Epithelial cell of proximal tubule (primary cell): Measurements from ENCODE around the gene PRKAR2B. TPM values are rescaled to one million over a fixed set of nuclear protein-coding genes. Genes with fewer than 3 reads are reported as not detected.
"Not testable (repeated sequence)": the region's sequence is repeated elsewhere in the genome, so short reads cannot be mapped to it uniquely, and the experiment has no call there.

Source experiments
- DNase-seq: peaks from one replicate; pipeline ENCODE4 v3.0.0-alpha.2; 2011; ENCODE audit warnings: low read depth
- H3K4me3 ChIP-seq: 2 replicates; pipeline ENCODE4 v1.5.1; 2011; ENCODE audit warnings: low read depth, mild to moderate bottlenecking, low read length
- CTCF ChIP-seq: conservative IDR thresholded peaks from 2 replicates; pipeline ENCODE4 v1.5.1; 2012; ENCODE audit warnings: low read depth, mild to moderate bottlenecking, low read length
- total RNA-seq: library from RNA; depleted of rRNA; stranded (reverse); fragments of >200 nt; gene quantifications from 2 replicates; pipeline ENCODE4 v1.2.3, GENCODE V29; 2015

The PRKAR2B gene
- total RNA-seq, 1 donor from 2014 or later: 5.2 TPM

- DNase-seq: no peak
Observed at GRCh38 chr7:107046491-107047259, 2.2 kb downstream of the PRKAR2B start.

GRCh38 chr7:107047902-107048782 is 3.6 kb downstream of the PRKAR2B start:
- DNase-seq: no peak
- H3K4me3 ChIP-seq: no peak overlapping the region
- peak; percentile 35 for TF ChIP-seq CTCF

More at GRCh38 chr7:107046491-107047259, 2.2 kb downstream of the PRKAR2B start:
- TF ChIP-seq CTCF: no peak
- no peak overlapping the region for H3K4me3 ChIP-seq

GRCh38 chr7:107048783-107049418 is 4.4 kb downstream of the PRKAR2B start:
- no peak for TF ChIP-seq CTCF
- H3K4me3 ChIP-seq: no peak overlapping the region
- DNase-seq: no peak

- no peak overlapping the region for H3K4me3 ChIP-seq
- TF ChIP-seq CTCF: no peak
- no peak for DNase-seq
Observed at GRCh38 chr7:107049480-107049879, 5.0 kb downstream of the PRKAR2B start.

- no peak for TF ChIP-seq CTCF
- no peak overlapping the region for H3K4me3 ChIP-seq
- DNase-seq: no peak
Observed at GRCh38 chr7:107049971-107050532, 5.5 kb downstream of the PRKAR2B start.

GRCh38 chr7:107051376-107051775 is 6.9 kb downstream of the PRKAR2B start:
- H3K4me3 ChIP-seq: no peak overlapping the region
- DNase-seq: no peak
- no peak for TF ChIP-seq CTCF

GRCh38 chr7:107054965-107055364 is 10.5 kb downstream of the PRKAR2B start:
- not testable (repeated sequence) for H3K4me3 ChIP-seq, DNase-seq

GRCh38 chr7:107056058-107056457 is 11.6 kb downstream of the PRKAR2B start:
- not testable (repeated sequence) for DNase-seq, H3K4me3 ChIP-seq
